DMS153 (cell line): ENCODE measurements around the gene GTF2IRD1.
"Not testable (repeated sequence)": the region's sequence is repeated elsewhere in the genome, so short reads cannot be mapped to it uniquely, and the experiment has no call there.

Source experiments
- DNase-seq: peaks from one replicate; lab custom pipeline; 2025; lab: John Stamatoyannopoulos, UW

GTF2IRD1 gene

GRCh38 chr7:74493295-74493694 is 39.6 kb downstream of the GTF2IRD1 start:
- DNase-seq = no peak

GRCh38 chr7:74494076-74494548 is 40.4 kb downstream of the GTF2IRD1 start:
- no peak for DNase-seq

GRCh38 chr7:74495112-74496086 is 41.7 kb downstream of the GTF2IRD1 start:
- DNase-seq = no peak

- no peak for DNase-seq
Measured at GRCh38 chr7:74496272-74496671, 42.6 kb downstream of the GTF2IRD1 start.

GRCh38 chr7:74496773-74497172 is 43.1 kb downstream of the GTF2IRD1 start:
- DNase-seq = not testable (repeated sequence)

- DNase-seq = no peak
Measured at GRCh38 chr7:74498354-74498753, 44.6 kb downstream of the GTF2IRD1 start.

- DNase-seq = no peak
Measured at GRCh38 chr7:74498996-74499834, 45.5 kb downstream of the GTF2IRD1 start.

- DNase-seq = no peak
Measured at GRCh38 chr7:74499835-74500388, 46.2 kb downstream of the GTF2IRD1 start.

GRCh38 chr7:74501298-74501697 is 47.6 kb downstream of the GTF2IRD1 start:
- no peak for DNase-seq

- DNase-seq = no peak
Measured at GRCh38 chr7:74502216-74502891, 48.6 kb downstream of the GTF2IRD1 start.

GRCh38 chr7:74503061-74503460 is 49.4 kb downstream of the GTF2IRD1 start:
- no peak for DNase-seq

GRCh38 chr7:74503943-74504342 is 50.2 kb downstream of the GTF2IRD1 start:
- no peak for DNase-seq

GRCh38 chr7:74505471-74506324 is 52.0 kb downstream of the GTF2IRD1 start:
- no peak for DNase-seq

- no peak for DNase-seq
Measured at GRCh38 chr7:74506325-74506724, 52.6 kb downstream of the GTF2IRD1 start.

GRCh38 chr7:74507538-74508319 is 54.0 kb downstream of the GTF2IRD1 start:
- DNase-seq = no peak

GRCh38 chr7:74509453-74509852 is 55.7 kb downstream of the GTF2IRD1 start:
- not testable (repeated sequence) for DNase-seq

- no peak for DNase-seq
Measured at GRCh38 chr7:74511345-74511744, 57.6 kb downstream of the GTF2IRD1 start.

GRCh38 chr7:74512762-74513161 is 59.1 kb downstream of the GTF2IRD1 start:
- DNase-seq = no peak

GRCh38 chr7:74514131-74514591 is 60.5 kb downstream of the GTF2IRD1 start:
- peak; percentile 81 for DNase-seq

GRCh38 chr7:74515276-74515675 is 61.6 kb downstream of the GTF2IRD1 start:
- no peak for DNase-seq
